Endothelial cell of umbilical vein (primary cell): ENCODE measurements around the gene CCDC80. TPM values are rescaled to one million over a fixed set of nuclear protein-coding genes. Genes with fewer than 3 reads are reported as not detected.

Experiments used
- BruUV-seq: library from RNA; stranded (reverse); fragments of 400-500 nt; replicated peaks from 2 replicates; lab custom pipeline; 2021; lab: Mats Ljungman, UMichigan
- CTCF ChIA-PET: fragments of 300-600, 350-600 bp; sonication (Branson Sonifier 250); formaldehyde crosslinking; loops from one replicate; lab custom pipeline; 2021; ENCODE audit warnings: antibody characterized with exemption, inconsistent platforms; lab: Charles Lee
- POLR2A ChIA-PET: fragments of 300-600, 350-600 bp; sonication (Branson Sonifier 250); formaldehyde crosslinking; loops from one replicate; lab custom pipeline; 2021; ENCODE audit warnings: antibody characterized with exemption, inconsistent platforms; lab: Charles Lee
- DNase-seq: peaks from one replicate; pipeline ENCODE4 v3.0.0-alpha.2; 2011; ENCODE audit warnings: low read depth, low spot score
- FAIRE-seq: peaks from 2 replicates; lab custom pipeline; 2011; peaks lifted over from hg19 to GRCh38; lab: Jason Lieb, UNC
- H2AFZ ChIP-seq: 2 replicates; pipeline ENCODE4 v1.6.0; 2012; ENCODE audit warnings: low read depth, low read length, control low read depth, inconsistent platforms
- H3K27ac ChIP-seq: 2 replicates; pipeline ENCODE4 v1.5.1; 2011; ENCODE audit warnings: low read depth, mild to moderate bottlenecking, control low read depth, low read length, moderate library complexity; ENCODE audit not compliant: insufficient read depth
- H3K27me3 ChIP-seq, 2 experiments: 2 replicates each; pipeline versions ENCODE4 v1.6.0 to v1.6.1; 2011; ENCODE audit warnings: low read length in 2 of 2, mixed read lengths in 1 of 2; ENCODE audit not compliant: control insufficient read depth in 2 of 2, insufficient read depth in 2 of 2
- H3K36me3 ChIP-seq, 2 experiments: 2 replicates in 1 of 2; 3 replicates in 1 of 2; pipeline ENCODE4 v1.5.1; 2011; ENCODE audit warnings: low read length in 2 of 2, mild to moderate bottlenecking in 1 of 2, moderate library complexity in 1 of 2; ENCODE audit not compliant: control insufficient read depth in 2 of 2, insufficient read depth in 2 of 2; ENCODE audit errors: extremely low read depth in 1 of 2
- H3K4me1 ChIP-seq: 3 replicates; pipeline ENCODE4 v1.5.1; 2011; ENCODE audit warnings: mild to moderate bottlenecking, low read length; ENCODE audit not compliant: control insufficient read depth, insufficient read depth; ENCODE audit errors: extremely low read depth
- H3K4me2 ChIP-seq: 2 replicates; pipeline ENCODE4 v1.6.1; 2011; ENCODE audit warnings: low read length, control low read depth, mixed read lengths; ENCODE audit not compliant: insufficient read depth
- H3K4me3 ChIP-seq, 3 experiments: fragments of 200-600 bp in 1 of 3; sonication (generic), shearing (Covaris generic) in 1 of 3; replicated peaks in 1 of 3; 2 replicates each; pipeline ENCODE4 v1.5.1; 2011 to 2016; ENCODE audit warnings: control low read depth in 3 of 3, low read length in 3 of 3, mild to moderate bottlenecking in 2 of 3, inconsistent platforms in 1 of 3, low read depth in 1 of 3, moderate library complexity in 1 of 3; ENCODE audit not compliant: insufficient read depth in 1 of 3
- H3K79me2 ChIP-seq: 2 replicates; pipeline ENCODE4 v1.6.0; 2012; ENCODE audit warnings: low read length, inconsistent platforms; ENCODE audit not compliant: control insufficient read depth, insufficient read depth
- H3K9ac ChIP-seq: replicated peaks from 2 replicates; pipeline ENCODE3; 2011; ENCODE audit warnings: low read length, control low read depth; ENCODE audit not compliant: insufficient read depth; ENCODE audit errors: extremely low read depth
- H3K9me1 ChIP-seq: replicated peaks from 3 replicates; pipeline ENCODE4 v1.6.0; 2011; ENCODE audit warnings: mild to moderate bottlenecking, low read length; ENCODE audit not compliant: control insufficient read depth, insufficient read depth; ENCODE audit errors: extremely low read depth
- H3K9me3 ChIP-seq: replicated peaks from 2 replicates; pipeline ENCODE4 v1.5.1; 2012; ENCODE audit warnings: low read length, inconsistent platforms; ENCODE audit not compliant: control insufficient read depth, insufficient read depth
- H4K20me1 ChIP-seq: replicated peaks from 2 replicates; pipeline ENCODE3; 2011; ENCODE audit warnings: mild to moderate bottlenecking, low read length; ENCODE audit not compliant: control insufficient read depth, insufficient read depth; ENCODE audit errors: extremely low read depth
- EZH2 ChIP-seq: IDR thresholded peaks from 2 replicates; pipeline ENCODE4 v1.6.1; 2012; ENCODE audit warnings: borderline replicate concordance, low read depth, mild to moderate bottlenecking, moderate library complexity, low read length, inconsistent platforms; ENCODE audit not compliant: severe bottlenecking
- FOS ChIP-seq: IDR thresholded peaks from 2 replicates; pipeline ENCODE4 v1.6.1; 2011; ENCODE audit warnings: mild to moderate bottlenecking, low read length, moderate library complexity, borderline replicate concordance; ENCODE audit not compliant: insufficient read depth
- GATA2 ChIP-seq: IDR thresholded peaks from 2 replicates; pipeline ENCODE4 v1.7.0; 2011; ENCODE audit warnings: low read depth, mild to moderate bottlenecking, moderate library complexity, mixed read lengths, low read length; ENCODE audit not compliant: insufficient read length, insufficient read depth
- JUN ChIP-seq: IDR thresholded peaks from 2 replicates; pipeline ENCODE4 v1.6.1; 2011; ENCODE audit warnings: borderline replicate concordance, low read depth; ENCODE audit not compliant: insufficient read length, insufficient read depth
- MYC ChIP-seq: IDR thresholded peaks from one replicate; pipeline ENCODE4 v1.6.1; 2011; ENCODE audit warnings: mild to moderate bottlenecking, low read depth, low read length
- POLR2A ChIP-seq: IDR thresholded peaks from 2 replicates; pipeline ENCODE4 v1.6.1; 2012; ENCODE audit warnings: low read depth, mild to moderate bottlenecking, control low read depth, low read length
- POLR2AphosphoS5 ChIP-seq: IDR thresholded peaks from 2 replicates; pipeline ENCODE4 v1.6.1; 2012; ENCODE audit warnings: low read depth, mild to moderate bottlenecking, control low read depth, low read length, moderate library complexity; ENCODE audit not compliant: insufficient read depth
- dilution Hi-C: fragments of 300-500 bp; cut with MboI; formaldehyde crosslinking; loops from one replicate; pipeline ENCODE4 v1.15.0; 2019; ENCODE audit warnings: low sequenced_read_pairs; ENCODE audit not compliant: extremely low pct_ligation_motif_present
- intact Hi-C: fragments of 100-400 bp; cut with micrococcal nuclease; formaldehyde crosslinking; loops from one replicate; pipeline ENCODE4 v1.10.0; 2022
- polyA plus RNA-seq, 4 experiments: library from polyadenylated mRNA; depleted of rRNA in 3 of 4; stranded (reverse) in 3 of 4; unstranded in 1 of 4; fragments of >200 nt; gene quantifications; 2 replicates each; pipeline versions ENCODE4 v1.2.1 to v1.2.3, GENCODE V29; 2011 to 2012; ENCODE audit warnings: missing spikeins in 1 of 4
- total RNA-seq: library from RNA; stranded (reverse); gene quantifications from 2 replicates; pipeline ENCODE4 v1.2.3, GENCODE V29; 2021
- TF ChIP-seq, protein P1 (sequence below): IDR thresholded peaks from 2 replicates; pipeline ENCODE4 v1.6.1; 2011; ENCODE audit not compliant: insufficient read depth, insufficient read length
- TF ChIP-seq, protein P2 (sequence below), 2 donors: IDR thresholded peaks; 1 replicate in 1 of 2; 2 replicates in 1 of 2; pipeline ENCODE4 v1.5.1; 2011; ENCODE audit warnings: low read length in 2 of 2, mild to moderate bottlenecking in 2 of 2, moderate library complexity in 2 of 2, control low read depth in 1 of 2, inconsistent platforms in 1 of 2, low read depth in 1 of 2; ENCODE audit not compliant: insufficient read depth in 1 of 2; ENCODE audit errors: extremely low read depth in 1 of 2

Gene CCDC80
- total and polyA plus RNA-seq, 2 donors (not counting 3 experiments of a cell fraction or from before 2014, with no cell fraction given), result 28.4 to 77.2 TPM

DNA sequence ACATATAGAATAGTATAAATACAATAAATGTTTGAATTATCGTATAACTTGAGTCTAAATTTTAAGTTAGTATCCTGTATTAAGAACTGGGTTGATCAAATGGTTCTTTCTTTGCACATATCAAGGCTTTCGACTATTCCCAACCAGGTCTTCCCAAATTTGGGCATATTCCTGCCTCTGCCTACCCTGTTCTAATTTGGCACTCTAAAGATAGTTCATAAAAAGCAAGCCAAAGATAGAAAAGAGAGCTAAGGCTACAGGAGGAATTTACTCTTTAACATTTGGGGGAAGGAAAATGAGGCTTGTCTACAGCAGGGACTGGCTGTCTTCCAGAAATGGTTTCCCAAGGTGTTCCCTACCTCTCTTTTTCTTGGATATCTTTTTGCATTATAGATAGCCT lies 43.0 kb downstream of the CCDC80 start:
- Histone ChIP-seq H3K4me2 (no peak overlapping the region), H3K9me1 (no peaks in the 10 kb centered on the region), H3K27me3 (no peaks in the 10 kb centered on the region), H2AFZ (no peak overlapping the region), H3K4me1 (peaks cover 4% of the 10 kb centered on the region), H3K4me3 (no peak overlapping the region), H3K9ac (no peak overlapping the region), H3K9me3 (no peaks in the 10 kb centered on the region), H4K20me1 (no peaks in the 10 kb centered on the region), H3K79me2 (no peaks in the 10 kb centered on the region), H3K36me3 (no peaks in the 10 kb centered on the region), H3K27ac (no peak overlapping the region)
- DNase-seq, result no peak
- ChIA-PET CTCF (no interaction called here), POLR2A (no interaction called here)
- TF ChIP-seq JUN (no peak), FOS (no peak), MYC (no peak), POLR2AphosphoS5 (no peak), POLR2A (no peak), GATA2 (no peak), EZH2 (no peak)
- TF ChIP-seq, protein P1, sequence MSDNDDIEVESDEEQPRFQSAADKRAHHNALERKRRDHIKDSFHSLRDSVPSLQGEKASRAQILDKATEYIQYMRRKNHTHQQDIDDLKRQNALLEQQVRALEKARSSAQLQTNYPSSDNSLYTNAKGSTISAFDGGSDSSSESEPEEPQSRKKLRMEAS, result no peak
- TF ChIP-seq, protein P2, sequence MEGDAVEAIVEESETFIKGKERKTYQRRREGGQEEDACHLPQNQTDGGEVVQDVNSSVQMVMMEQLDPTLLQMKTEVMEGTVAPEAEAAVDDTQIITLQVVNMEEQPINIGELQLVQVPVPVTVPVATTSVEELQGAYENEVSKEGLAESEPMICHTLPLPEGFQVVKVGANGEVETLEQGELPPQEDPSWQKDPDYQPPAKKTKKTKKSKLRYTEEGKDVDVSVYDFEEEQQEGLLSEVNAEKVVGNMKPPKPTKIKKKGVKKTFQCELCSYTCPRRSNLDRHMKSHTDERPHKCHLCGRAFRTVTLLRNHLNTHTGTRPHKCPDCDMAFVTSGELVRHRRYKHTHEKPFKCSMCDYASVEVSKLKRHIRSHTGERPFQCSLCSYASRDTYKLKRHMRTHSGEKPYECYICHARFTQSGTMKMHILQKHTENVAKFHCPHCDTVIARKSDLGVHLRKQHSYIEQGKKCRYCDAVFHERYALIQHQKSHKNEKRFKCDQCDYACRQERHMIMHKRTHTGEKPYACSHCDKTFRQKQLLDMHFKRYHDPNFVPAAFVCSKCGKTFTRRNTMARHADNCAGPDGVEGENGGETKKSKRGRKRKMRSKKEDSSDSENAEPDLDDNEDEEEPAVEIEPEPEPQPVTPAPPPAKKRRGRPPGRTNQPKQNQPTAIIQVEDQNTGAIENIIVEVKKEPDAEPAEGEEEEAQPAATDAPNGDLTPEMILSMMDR (IDR thresholded peaks at IDR 0.05; ENCODE audit: extremely low read depth in 1 of 2, insufficient read depth in 1 of 2, low read depth in 1 of 2, low read length in 2 of 2), result no peak
- no TSS peak for BruUV-seq
- FAIRE-seq, result no peak
- dilution Hi-C loops, result no loop called here
- intact Hi-C loops, result no loop called here
